K562 (cell line): Measurements from ENCODE around the gene TMEM100. TPM values are rescaled to one million over a fixed set of nuclear protein-coding genes. Genes with fewer than 3 reads are reported as not detected.

ENCODE experiments used
- BHLHE40 ChIP-seq: IDR thresholded peaks from 2 replicates; pipeline ENCODE4 v1.6.1; 2011; ENCODE audit warnings: low read length, improper control_type of control experiment
- CREB3 ChIP-seq: fragments of 450-650 bp; conservative IDR thresholded peaks from 2 replicates; pipeline ENCODE4 v1.6.1; 2016; ENCODE audit warnings: missing genetic modification characterization, low read depth, mild to moderate bottlenecking, missing compliant biosample characterization, moderate library complexity
- ELK1 ChIP-seq: sonication (generic); formaldehyde crosslinking; IDR thresholded peaks from 2 replicates; pipeline ENCODE4 v1.8.1; 2022; ENCODE audit warnings: missing genetic modification reagents
- GTF2E2 ChIP-seq: fragments of 200-800 bp; sonication (Bioruptor generic); IDR thresholded peaks from 2 replicates; pipeline ENCODE4 v1.6.1; 2016; ENCODE audit warnings: missing genetic modification characterization, missing compliant biosample characterization
- LARP7 ChIP-seq: fragments of 450-650 bp; IDR thresholded peaks from 2 replicates; pipeline ENCODE4 v1.6.1; 2016
- LEF1 ChIP-seq: fragments of 450-650 bp; IDR thresholded peaks from 2 replicates; pipeline ENCODE4 v1.6.1; 2016; ENCODE audit warnings: mild to moderate bottlenecking
- POLR2AphosphoS5 ChIP-seq: IDR thresholded peaks from 2 replicates; pipeline ENCODE4 v1.6.1; 2011; ENCODE audit warnings: mild to moderate bottlenecking, low read depth, low read length, moderate library complexity; ENCODE audit not compliant: control insufficient read depth, insufficient read depth
- PRMT5 ChIP-seq: sonication (generic); formaldehyde crosslinking; IDR thresholded peaks from 2 replicates; pipeline ENCODE4 v1.5.0; 2020; ENCODE audit warnings: missing genetic modification reagents
- ZBTB40 ChIP-seq, 2 experiments: fragments of 450-650 bp in 1 of 2; sonication (generic) in 1 of 2; formaldehyde crosslinking in 1 of 2; IDR thresholded peaks; 2 replicates each; pipeline versions ENCODE4 v1.7.1 to v1.9.0; 2016 to 2022; ENCODE audit warnings: inconsistent platforms in 1 of 2, mild to moderate bottlenecking in 1 of 2, missing genetic modification reagents in 1 of 2
- ZNF277 ChIP-seq: fragments of 250-450 bp; sonication (Bioruptor Pico); IDR thresholded peaks from 2 replicates; pipeline ENCODE4 v1.8.0; 2022; ENCODE audit warnings: inconsistent platforms, mild to moderate bottlenecking, moderate library complexity, borderline replicate concordance
- ZNF280B ChIP-seq: fragments of 250-450 bp; sonication (Bioruptor Pico); IDR thresholded peaks from 2 replicates; pipeline ENCODE4 v1.5.1; 2021; ENCODE audit warnings: mild to moderate bottlenecking
- ZNF507 ChIP-seq: conservative IDR thresholded peaks from 2 replicates; pipeline ENCODE4 v1.6.1; 2017; ENCODE audit warnings: missing genetic modification characterization, missing compliant biosample characterization
- ZNF76 ChIP-seq: fragments of 250-450 bp; sonication (Bioruptor Pico); IDR thresholded peaks from 2 replicates; pipeline ENCODE4 v1.4.0; 2020; ENCODE audit warnings: mild to moderate bottlenecking, moderate library complexity, borderline replicate concordance
- polyA plus RNA-seq, 8 experiments: library from polyadenylated mRNA; depleted of rRNA in 4 of 8; stranded (reverse) in 5 of 8; unstranded in 3 of 8; fragments of >200 nt; fragmentation: Nextera tagmentation in 2 of 8; fragmentation: Illumina TruSeq in 1 of 8; extraction: Ambion mirVana in 2 of 8; extraction: Trizol in 1 of 8; gene quantifications; 2 replicates each; pipeline versions ENCODE4 v1.2.1 to v1.2.3, GENCODE V29; 2011 to 2014; ENCODE audit warnings: inconsistent platforms in 1 of 8, missing spikeins in 1 of 8
- total RNA-seq, 7 experiments: library from RNA; depleted of rRNA in 6 of 7; stranded (reverse); fragments of >200 nt in 6 of 7; fragmentation: Illumina TruSeq in 2 of 7; extraction: Trizol in 2 of 7; gene quantifications; 2 replicates each; pipeline versions ENCODE4 v1.2.1 to v1.2.3, GENCODE V29; 2011 to 2021; ENCODE audit warnings: low replicate concordance in 1 of 7

Gene TMEM100
- total and polyA plus RNA-seq, 9 of the 15 experiments (the other 6 are each of a cell fraction or from before 2014, with no cell fraction given): 0.12 to 0.50 (median 0.19) TPM

DNA sequence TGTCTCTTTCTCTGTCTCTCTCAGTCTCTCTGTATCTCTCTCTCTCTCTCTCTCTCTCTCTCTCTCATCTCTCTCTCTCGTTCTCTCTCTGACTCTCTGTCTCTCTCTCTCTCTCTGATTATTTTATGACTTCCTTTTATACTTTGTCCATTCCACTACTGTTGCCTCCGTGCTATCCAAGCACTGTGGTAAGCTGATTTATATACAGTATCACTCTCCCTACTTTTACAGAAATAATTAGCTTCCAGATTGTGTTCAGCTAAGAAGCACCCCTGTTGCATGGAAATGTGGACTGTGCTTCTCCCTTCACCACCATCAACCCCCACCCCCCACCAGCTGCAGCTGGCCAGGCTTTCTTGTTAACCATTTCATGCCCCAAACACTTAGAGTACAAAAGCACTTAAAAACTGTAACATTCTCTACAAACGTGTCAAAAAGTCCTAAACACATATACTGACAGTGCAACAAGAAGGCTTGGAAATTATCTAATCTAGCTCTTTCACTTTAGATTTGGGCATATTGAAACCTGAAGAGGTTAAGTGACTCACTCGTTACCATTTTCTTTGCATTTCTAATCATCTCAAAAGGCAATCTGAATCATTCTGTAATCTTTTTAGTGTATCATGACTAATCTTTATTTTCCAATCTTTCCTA lies 11.6 kb upstream of the TMEM100 start (continued):
- TF ChIP-seq ZBTB40 (IDR thresholded peaks at IDR 0.05) (no peak), ZBTB40 (CRISPR knock-in tag; IDR thresholded peaks at IDR 0.05) (no peak), ZNF507 (tag) (no peak), LEF1 (no peak), ZNF277 (no peak), POLR2AphosphoS5 (no peak), ELK1 (CRISPR knock-in tag) (no peak), GTF2E2 (no peak), PRMT5 (CRISPR knock-in tag) (no peak), ZNF76 (CRISPR knock-in tag) (no peak), BHLHE40 (no peak), CREB3 (no peak), ZNF280B (CRISPR knock-in tag) (no peak), LARP7 (no peak)
